A204.1 (cell line): ENCODE measurements around the gene CNTNAP4.
A peak's percentile ranks its signal among the peaks of the same experiment; 100 is the strongest.

Experiments used
- FAIRE-seq: peaks from 2 replicates; lab custom pipeline; 2012; peaks lifted over from hg19 to GRCh38; lab: Jason Lieb, UNC

The CNTNAP4 gene

DNA sequence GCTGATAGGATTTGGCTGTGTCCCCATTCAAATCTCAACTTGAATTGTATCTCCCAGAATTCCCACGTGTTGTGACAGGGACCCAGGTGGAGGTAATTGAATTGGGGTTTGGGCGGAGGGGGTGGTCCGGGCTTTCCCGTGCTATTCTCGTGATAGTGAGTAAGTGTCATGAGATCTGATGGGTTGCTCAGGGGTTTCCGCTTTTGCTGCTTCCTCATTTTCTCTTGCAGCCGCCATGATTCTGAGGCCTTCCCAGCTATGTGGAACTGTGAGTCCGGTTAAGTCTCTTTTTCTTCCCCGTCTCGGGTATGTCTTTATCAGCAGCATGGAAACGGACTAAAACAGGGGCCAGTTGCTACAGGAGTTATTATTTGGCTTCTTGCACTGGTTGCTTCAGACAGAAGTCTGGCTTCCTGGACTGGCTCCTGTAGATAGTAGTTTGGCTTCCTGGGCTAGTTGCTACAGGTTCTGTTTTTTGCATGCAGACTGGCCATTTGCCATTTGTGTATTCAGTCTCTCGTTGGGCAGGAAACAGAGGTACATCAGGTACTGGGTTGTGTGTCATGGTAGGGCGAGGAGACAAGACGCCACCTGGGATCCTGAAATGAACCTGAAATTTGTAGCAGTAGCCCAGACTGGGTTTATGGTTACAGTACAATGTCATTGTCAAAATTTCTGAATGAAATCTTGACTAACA is 32.6 kb downstream of the CNTNAP4 start:
- no peak for FAIRE-seq

DNA sequence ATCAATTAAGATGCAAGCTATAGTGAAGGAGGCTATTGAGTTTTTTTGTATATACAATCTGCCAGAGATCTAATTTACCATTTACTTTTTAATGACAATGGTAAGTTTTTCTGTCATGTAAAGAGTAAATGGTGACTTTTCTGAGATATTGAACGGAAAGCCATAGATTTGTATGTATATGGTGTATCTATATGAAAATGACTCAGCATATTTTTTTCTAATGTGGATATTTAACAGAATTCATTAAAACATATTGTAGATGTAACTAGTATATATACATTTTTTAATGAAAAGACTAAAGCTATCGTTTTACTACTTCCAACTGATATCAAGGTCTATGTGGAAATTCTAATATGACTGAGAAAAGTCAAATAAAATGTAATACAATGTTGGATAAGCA is 34.1 kb downstream of the CNTNAP4 start:
- no peak for FAIRE-seq

DNA sequence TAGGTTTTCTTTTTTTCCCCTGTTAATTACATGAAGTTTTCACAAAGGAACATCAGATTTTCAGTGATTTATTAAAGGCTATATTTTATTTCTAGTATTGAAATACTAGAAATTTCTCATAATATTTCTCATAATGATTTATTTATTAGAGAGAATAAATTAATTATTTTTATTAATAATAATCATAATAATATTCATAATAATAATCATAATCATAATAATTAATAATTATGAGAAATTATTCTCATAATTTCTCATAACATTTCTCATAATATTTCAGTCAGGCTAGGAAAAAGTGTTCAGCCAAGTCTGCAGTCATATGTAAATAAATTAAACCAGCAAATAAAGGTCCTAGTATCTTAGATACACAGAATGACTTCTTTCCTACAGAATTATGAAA is 41.4 kb downstream of the CNTNAP4 start:
- peak; percentile 74 for FAIRE-seq

DNA sequence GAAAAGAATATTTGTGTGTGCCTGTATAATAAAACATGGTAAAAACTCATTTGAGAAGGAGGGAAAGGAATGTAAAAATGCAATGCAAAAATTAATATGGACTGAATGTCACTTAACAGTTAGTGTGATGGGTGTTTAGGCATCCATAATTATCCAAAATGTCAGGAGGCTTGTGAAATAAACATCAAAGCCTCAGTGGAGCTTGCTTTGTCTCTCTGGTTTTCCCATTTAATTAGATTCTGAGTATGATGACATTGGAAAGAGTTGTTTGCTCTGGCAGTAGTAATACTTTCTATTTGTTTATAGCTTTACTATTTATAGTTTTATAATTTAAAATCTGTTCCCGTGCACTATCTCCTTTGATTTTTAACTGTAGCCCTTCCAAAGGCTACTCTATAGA is 51.9 kb downstream of the CNTNAP4 start:
- FAIRE-seq, result no peak

DNA sequence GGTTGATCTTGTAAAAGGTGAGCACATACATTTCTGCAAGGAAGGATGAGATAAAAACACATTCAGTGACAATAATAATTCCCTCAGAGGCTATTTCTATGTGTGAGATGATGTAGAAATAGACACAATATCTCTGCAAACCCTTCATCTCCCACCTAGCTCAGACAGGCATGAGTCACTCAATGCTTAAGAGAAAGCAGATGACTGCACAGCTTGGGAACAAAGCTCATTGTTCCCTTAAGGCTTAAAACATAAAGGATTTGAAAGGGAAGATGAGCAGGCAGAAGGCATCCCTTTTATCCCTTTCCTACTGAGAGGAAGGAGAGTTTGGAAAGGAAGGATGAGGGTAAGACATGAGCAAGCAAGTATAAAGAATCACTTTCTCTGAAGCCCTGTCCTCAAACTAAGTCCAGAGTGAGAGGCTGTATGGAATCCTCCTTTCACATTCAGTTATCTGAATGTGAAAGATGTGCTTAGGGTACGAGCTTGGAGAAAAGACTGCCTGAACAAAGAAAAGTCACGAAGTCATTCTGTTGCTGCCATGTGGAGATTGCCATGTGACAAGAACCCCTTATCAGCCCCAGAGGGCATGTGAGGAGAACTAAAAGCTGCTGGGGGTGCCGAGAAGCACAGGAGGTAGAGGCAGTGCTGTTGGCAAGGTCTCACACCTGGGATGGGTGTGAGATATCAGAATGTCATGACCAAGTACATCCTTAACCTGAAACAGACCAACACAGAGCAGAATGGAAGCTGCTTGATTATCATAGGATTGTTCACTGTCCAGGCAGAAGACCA is 58.2 kb downstream of the CNTNAP4 start:
- no peak for FAIRE-seq

DNA sequence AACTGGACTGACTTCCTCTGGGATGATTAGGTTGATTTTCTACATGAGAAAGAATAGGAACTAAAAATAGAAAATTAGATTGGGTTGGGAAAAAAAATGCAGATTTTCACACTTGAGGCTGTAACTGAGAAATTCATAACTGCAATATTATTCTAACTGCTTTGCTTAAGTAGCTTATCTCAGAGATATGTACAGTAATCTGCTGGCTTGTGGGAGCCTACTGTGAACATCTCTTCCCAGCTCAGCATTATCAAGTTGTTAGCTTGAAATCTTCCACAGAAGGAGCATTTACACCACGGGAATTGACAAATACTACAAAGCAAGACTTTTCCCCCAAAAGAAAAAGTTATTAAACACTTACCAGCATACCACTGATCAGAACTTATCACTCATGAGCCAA is 58.9 kb downstream of the CNTNAP4 start:
- no peak for FAIRE-seq

DNA sequence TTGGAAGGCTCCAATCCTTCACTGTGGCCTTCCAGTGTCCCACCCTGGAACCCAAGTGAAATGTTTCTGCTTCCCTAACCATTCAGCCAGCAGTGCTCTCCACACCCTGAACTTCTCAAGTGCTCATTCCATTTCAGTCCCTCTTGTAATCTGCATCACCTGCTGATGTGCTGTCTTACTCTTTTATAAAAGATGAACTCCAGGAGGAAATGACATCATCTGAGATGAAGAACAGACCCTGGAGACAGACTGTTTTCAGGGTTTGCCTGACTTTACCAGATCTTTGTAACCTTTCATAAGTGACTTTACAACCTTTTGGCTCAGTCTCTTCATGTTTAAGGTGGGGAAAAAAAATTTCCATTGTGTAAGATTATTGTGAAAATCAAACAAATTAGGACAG is 61.3 kb downstream of the CNTNAP4 start:
- no peak for FAIRE-seq

DNA sequence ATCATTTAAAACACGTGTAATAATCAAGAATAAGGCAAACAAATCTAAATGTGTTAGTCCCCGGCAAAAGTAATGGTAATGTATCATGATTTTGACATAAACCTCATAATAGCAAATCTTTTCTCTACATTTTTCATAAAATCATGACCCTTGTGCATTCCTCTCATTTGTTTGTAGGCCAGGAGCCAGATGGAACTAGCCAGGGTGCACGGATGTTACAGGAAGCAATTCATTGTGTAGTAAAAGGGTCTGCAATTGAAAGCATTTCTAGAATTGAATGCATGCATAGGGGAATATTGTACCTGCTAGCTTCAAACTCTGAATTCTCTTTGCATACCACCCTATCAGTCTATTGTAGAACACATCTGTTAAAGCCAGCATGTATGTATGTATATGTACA is 66.6 kb downstream of the CNTNAP4 start:
- no peak for FAIRE-seq

DNA sequence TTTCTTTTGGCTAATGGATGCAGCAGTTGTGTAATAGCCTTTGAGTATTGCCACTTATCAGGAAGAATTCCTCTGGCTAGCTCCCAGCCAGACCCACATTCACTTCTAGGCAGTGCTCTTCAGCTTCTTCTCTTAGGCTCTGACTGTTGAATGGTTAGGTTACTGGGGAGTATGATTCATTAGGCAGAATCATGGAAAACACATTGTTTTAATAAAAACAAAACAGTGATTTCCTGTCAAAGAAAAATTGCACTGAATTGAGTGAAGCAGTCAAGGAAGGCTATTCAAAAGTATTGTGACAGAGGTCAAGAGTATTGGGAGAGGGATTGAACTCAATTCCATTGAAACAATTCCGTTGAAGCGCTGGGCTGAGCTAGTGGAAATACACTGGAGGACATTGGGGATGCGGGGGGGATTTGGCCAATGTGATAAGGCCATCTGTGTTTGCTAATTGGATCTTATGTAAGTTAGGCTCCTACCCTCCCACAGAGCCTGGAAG is 68.0 kb downstream of the CNTNAP4 start:
- FAIRE-seq, result no peak

DNA sequence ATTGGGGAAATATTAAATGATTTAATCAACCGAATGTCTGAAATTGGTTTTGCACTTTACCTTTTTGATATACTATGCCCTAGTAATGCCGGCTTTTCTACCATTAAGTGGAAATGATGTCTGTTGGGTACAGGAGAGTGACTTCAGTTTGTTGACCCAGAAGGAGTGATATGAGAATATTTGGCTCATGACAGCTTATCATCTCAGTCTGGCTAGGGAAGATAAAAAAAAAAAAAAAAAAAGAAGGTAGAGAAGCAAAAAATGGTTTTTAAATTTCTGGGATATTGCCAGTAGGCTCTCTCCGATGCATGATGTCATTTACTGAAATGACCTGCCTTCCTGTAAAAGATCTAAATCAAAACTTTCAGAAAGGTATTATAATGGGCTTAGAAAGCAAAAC is 69.0 kb downstream of the CNTNAP4 start:
- no peak for FAIRE-seq

DNA sequence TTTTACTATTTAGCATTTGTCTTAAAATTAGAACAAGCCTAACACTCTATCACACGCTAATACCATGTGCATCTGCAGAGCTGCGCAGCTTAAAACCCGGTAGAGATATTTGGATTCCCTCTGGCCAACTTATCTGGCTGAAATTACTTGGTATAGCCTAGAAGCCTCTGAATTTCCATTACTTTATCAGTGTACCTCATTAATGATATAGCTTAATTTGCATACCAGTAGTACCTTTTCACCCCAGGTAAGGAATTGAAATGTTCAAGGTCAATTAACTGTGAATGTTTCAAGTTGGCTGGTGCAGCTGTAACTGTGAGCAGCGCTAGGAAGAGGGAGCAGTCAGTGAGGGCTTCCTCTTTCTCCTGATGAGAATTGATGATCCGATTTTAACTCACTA is 74.2 kb downstream of the CNTNAP4 start:
- no peak for FAIRE-seq

DNA sequence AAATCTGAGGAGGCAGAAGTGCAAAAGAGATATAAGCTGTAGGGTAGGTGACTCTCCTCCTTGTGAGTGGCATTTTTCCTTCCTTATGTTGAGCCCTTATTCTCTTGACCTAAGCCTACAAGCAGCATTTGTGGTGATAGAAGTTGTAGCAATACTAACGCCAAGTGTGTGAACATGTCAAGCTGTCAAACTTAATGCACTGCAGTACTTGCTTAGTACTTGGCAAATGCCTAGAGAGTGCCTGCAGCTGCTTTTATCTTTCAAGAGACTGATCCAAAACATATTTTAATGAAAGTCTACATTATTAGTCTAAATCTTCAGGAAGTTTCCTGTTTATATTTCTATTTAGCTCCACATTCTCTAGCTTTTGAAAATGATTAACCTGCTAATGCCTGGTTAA is 83.2 kb downstream of the CNTNAP4 start:
- FAIRE-seq, result no peak

DNA sequence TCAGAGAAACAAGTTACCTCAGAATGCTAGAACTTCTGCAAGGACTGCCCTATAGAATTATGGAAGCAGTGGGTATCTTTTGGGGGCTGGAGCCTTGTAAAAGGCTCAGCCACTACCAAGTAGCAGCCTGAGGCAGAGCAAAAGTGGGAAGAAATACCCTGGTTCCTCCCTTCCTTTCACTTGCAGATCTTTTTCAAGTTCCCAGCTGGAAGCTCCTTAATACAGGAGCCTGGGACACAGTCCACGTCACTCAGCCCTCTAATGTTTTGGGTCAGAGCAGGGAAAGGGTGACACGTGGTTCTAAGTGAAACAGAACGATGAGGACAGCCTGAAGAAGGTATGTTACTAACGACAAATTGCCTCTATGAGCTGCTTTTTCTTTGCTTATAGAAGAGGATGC is 93.1 kb downstream of the CNTNAP4 start:
- no peak for FAIRE-seq

DNA sequence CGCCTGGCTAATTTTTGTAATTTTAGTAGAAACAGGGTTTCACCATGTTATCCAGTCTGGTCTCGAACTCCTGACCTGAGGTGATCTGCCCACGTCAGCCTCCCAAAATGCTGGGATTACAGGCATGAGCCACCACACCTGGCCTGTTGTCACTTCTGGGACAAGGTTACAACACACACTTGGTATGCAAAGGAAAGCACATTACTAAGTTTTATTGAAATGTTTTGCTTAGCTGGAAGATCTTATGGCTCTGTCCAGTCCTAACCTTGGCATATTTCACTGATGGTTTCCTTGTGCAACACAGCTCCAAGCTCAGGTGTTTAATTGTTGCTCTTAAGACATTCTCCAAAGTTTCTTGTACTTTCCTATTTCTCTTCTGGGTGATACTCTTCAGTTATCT is 94.2 kb downstream of the CNTNAP4 start:
- FAIRE-seq, result no peak

DNA sequence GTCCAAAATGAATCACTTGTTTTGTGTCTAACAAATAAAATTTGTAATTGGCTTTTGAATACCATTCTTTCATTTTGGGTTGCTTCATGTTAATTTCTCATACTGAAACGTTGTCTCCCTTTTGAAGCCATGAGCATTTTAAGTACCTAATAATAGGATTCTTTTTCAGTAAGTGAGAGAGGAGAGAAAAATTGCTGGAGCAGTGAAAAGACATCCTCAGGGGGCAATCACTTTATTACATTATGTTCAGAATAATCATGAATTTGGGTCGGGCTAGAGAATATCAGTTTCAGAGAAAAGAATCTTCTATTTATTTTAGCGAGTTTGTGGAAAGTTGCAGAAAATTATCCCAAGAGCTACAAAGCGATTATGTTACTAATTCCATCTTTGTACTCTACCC is 96.8 kb downstream of the CNTNAP4 start:
- no peak for FAIRE-seq

DNA sequence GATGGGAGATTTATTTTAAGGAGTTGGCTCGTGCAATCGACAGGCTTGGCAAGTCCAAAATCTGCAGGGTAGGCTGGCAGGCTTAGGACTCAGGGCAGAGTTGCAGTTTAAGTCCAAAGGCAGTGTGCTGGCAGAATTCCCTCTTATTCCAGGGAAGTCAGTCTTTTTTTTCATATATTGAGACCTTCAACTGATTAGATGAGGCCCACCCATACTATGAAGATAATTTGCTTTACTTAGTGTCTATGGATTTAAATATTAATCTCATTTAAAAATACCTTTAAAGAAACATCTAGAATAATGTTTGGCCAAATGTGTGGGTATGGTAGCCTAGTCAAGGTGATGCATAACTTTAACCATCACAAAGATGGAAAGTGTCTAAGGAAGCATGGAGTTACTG is 99.8 kb downstream of the CNTNAP4 start:
- FAIRE-seq, result no peak

DNA sequence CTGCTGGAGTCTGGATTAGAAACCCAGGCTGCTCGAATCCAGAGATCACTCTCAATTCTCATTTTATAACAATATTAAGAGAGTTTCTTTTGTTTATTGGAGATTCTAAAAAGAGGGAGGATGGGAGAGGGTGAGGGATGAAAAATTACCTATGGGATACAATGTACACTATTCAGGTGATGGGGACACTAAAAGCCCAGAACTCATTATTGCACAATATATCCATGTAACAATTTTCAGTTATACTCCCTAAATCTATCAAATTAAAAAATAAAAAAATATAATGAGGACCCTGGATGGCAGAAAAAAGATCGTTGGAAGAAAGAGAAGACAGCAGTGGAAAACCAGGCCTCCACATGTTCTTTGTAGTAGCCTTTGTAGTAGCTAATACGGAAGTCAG is 100.8 kb downstream of the CNTNAP4 start:
- no peak for FAIRE-seq

DNA sequence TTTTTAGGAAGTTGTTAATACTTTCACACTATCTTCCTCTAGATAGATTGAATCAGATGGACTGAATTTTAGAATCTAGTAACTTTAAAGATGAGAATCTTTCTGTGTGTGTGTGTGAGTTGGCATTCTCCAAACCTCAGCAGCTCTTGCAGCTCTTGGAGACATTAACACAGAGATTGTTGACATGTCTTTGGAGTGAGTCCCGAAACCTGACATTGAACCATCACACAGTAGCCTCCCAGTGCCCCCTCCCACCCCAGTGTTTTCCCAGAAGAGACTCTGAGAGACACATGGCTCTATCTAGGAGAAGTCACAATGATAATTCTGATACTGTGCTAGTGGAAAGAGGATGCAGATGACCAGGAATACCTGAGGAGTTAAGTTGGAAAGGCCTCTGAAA is 103.9 kb downstream of the CNTNAP4 start:
- no peak for FAIRE-seq

DNA sequence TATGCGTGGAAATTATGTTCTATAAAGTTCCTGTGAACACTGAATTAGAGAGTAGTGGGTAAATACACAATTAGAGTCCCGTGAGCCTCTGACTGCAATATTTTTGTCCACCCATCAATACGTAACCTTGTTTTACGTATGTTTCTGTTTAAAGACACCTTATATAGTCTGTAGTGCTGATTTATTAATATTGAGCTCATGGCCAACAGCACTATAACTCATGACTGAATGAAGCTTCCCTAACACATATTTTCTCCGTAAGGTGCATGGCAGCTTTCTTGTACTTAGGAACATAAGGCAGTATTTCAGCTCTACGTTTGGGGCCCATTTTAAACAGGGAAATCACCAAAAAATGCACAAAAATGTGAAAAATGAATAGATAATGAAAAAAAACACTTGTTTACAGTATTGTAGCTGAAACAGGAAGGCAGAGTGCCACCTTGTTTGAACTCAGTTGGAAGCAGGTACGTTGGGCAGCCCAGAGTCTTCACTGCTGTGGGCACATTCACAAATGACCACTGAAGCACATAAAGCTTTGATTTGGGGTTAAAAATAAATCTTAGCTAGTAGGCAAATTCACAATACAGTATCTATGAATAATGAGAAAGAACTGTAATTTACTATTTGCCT is 108.5 kb downstream of the CNTNAP4 start:
- no peak for FAIRE-seq

DNA sequence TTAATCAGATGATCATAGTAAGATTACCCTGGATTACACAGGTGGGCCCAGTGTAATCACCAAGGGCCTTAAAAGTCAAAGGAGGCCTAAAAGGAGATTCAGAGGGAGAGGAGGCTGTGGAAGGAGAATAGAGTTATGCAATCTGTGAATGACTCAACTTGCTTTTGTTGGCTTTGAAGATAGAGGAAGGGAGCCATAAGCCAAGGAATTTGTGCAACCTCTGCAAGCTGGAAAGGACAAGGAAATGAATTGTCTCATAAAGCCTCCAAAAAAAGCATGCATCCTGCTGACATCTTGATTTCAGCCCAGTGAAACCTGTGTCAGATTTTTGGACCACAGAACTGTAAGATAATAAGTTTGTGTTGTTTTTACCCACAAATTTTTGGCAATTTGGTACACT is 109.6 kb downstream of the CNTNAP4 start:
- no peak for FAIRE-seq

DNA sequence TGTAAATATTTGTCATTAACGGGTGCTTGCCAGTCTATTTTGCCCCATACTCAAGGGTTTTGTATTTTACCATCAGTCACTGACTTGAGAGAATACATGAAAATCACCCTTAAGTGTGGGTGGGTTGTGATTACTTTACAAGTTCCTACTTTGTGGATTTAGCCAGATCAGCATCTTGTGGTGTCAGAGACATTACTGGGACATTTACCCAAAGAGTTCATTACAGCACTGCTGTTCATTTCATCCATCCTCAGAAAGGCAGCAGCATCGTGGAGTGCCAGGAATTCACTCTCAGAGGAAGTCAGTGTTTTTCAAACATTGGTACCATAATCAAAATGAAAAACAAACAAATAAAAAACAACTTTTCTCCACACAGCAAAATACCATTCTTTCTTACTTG is 110.8 kb downstream of the CNTNAP4 start:
- FAIRE-seq, result no peak

DNA sequence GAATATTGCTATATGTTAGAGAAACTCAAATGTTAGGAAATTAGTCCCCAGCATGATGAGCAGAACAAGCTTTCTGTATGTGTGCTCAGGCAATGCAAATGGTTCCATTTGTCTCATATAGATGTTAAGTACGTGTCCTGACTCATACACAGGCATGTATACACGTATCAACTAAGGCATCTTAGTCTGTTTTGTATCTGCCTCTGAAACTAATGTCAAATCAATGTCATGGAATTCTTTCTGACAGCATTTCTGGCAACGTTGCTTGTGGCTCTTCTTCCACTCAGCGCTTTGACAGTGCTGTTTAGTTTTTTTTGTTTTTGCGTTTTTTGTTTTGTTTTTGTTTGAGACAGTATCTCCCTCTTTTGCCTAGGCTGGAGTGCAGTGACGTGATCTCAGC is 111.9 kb downstream of the CNTNAP4 start:
- FAIRE-seq, result no peak

DNA sequence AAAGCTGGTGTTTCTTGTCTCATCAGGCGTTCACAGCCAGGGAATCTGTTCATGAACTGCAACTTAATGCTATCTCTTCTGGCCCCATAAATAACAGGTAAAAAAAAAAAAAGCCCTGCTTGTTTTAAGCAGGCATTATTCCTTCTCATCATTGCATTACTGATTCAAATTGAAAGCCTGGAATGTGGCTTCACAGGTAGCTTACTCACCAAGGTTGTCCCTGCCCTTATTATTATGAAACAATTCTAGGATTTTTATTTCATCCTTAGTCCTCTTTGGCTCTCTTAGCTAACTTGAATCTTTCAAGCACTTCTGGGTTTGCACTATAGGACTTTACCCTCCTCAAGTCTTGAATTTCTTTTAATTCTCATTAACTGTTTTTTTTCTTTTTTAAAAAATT is 113.3 kb downstream of the CNTNAP4 start:
- FAIRE-seq, result no peak

DNA sequence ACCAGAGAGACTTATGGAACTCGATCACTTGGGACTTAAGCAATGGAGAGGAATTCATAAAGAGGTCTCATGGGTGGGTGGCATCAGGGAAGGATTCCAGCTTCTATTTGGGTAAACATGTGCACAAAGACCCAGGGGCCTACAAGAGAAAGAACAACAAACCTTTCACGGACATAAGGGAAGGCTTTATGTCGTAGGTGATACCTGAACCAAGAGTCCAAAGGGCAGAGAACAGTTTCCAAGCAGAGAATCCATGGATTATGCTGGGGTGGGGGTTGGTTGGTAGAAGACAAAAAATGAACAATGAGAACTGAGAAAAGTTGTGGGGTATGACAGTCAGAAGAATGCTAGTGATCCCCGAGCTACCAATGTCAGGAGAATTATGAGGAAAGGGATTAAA is 119.8 kb downstream of the CNTNAP4 start:
- FAIRE-seq, result no peak
